Fibroblast of the aortic adventitia (primary cell): ENCODE data around the gene MYO5B. TPM values are rescaled to one million over a fixed set of nuclear protein-coding genes. Genes with fewer than 3 reads are reported as not detected.

Experiments
- DNase-seq: peaks from one replicate; pipeline ENCODE4 v3.0.0-alpha.2; 2010; ENCODE audit warnings: low read depth
- H3K4me3 ChIP-seq: 2 replicates; pipeline ENCODE4 v1.5.1; 2011; ENCODE audit warnings: low read depth, mild to moderate bottlenecking, control low read depth, low read length, moderate library complexity
- CTCF ChIP-seq: IDR thresholded peaks from 2 replicates; pipeline ENCODE4 v1.5.1; 2011; ENCODE audit warnings: mild to moderate bottlenecking, low read length, control low read depth, inconsistent platforms; ENCODE audit not compliant: insufficient read depth
- total RNA-seq: library from RNA; depleted of rRNA; stranded (reverse); fragments of >200 nt; gene quantifications from 2 replicates; pipeline ENCODE4 v1.2.3, GENCODE V29; 2012; ENCODE audit warnings: low replicate concordance

MYO5B gene
- total RNA-seq, 1 donor: 0.09 TPM

GRCh38 chr18:49974079-49974478, 220.9 kb downstream of the MYO5B start:
- H3K4me3 ChIP-seq: no peak overlapping the region
- TF ChIP-seq CTCF: no peak
- no peak for DNase-seq

- TF ChIP-seq CTCF: no peak
- no peak for DNase-seq
- no peak overlapping the region for H3K4me3 ChIP-seq
Observed at GRCh38 chr18:49973592-49973991, 221.4 kb downstream of the MYO5B start.

GRCh38 chr18:49972535-49972934, 222.4 kb downstream of the MYO5B start:
- TF ChIP-seq CTCF: no peak

GRCh38 chr18:49971462-49971861, 223.5 kb downstream of the MYO5B start:
- no peak overlapping the region for H3K4me3 ChIP-seq
- no peak for TF ChIP-seq CTCF
- no peak for DNase-seq

More at GRCh38 chr18:49972535-49972934, 222.4 kb downstream of the MYO5B start:
- no peak overlapping the region for H3K4me3 ChIP-seq
- no peak for DNase-seq

- no peak overlapping the region for H3K4me3 ChIP-seq
- DNase-seq: no peak
- no peak for TF ChIP-seq CTCF
Observed at GRCh38 chr18:49970319-49970718, 224.6 kb downstream of the MYO5B start.

- no peak for TF ChIP-seq CTCF
- no peak overlapping the region for H3K4me3 ChIP-seq
- no peak for DNase-seq
Observed at GRCh38 chr18:49968644-49969309, 226.2 kb downstream of the MYO5B start.

- TF ChIP-seq CTCF: no peak
- DNase-seq: no peak
- no peak overlapping the region for H3K4me3 ChIP-seq
Observed at GRCh38 chr18:49967636-49968313, 227.2 kb downstream of the MYO5B start.
